GM20000 (cell line): ENCODE results near the gene SLC15A1.

Experiments used
- DNase-seq: peaks from one replicate; pipeline ENCODE4 v3.0.0; 2012; ENCODE audit warnings: low spot score
- TF ChIP-seq, protein P1 (sequence below): IDR thresholded peaks from 2 replicates; pipeline ENCODE4 v1.5.1; 2012; ENCODE audit warnings: mild to moderate bottlenecking, control low read depth; ENCODE audit errors: extremely low read depth, missing control alignments

The SLC15A1 gene

DNA sequence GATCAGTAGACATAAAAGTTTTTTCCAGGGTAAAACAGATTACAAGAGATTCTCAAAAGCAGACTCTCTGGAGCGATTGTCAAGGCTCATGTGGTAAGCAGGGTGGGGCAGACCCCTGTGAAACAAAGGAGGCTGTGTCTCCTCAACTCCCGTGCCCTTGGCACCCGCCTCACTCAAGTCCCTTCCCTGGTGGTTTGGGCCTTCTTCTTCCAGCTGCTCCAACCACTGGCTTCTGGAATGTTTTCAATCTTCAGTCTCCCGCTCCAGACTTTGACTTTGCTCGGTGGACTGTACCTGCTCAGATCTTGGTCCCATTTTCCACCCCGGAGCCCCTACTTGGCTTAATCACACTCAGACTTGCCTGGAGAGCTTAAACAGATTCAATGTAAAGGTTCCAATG, 100.7 kb downstream of the SLC15A1 start:
- TF ChIP-seq, protein P1, sequence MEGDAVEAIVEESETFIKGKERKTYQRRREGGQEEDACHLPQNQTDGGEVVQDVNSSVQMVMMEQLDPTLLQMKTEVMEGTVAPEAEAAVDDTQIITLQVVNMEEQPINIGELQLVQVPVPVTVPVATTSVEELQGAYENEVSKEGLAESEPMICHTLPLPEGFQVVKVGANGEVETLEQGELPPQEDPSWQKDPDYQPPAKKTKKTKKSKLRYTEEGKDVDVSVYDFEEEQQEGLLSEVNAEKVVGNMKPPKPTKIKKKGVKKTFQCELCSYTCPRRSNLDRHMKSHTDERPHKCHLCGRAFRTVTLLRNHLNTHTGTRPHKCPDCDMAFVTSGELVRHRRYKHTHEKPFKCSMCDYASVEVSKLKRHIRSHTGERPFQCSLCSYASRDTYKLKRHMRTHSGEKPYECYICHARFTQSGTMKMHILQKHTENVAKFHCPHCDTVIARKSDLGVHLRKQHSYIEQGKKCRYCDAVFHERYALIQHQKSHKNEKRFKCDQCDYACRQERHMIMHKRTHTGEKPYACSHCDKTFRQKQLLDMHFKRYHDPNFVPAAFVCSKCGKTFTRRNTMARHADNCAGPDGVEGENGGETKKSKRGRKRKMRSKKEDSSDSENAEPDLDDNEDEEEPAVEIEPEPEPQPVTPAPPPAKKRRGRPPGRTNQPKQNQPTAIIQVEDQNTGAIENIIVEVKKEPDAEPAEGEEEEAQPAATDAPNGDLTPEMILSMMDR = no peak
- no peak for DNase-seq

DNA sequence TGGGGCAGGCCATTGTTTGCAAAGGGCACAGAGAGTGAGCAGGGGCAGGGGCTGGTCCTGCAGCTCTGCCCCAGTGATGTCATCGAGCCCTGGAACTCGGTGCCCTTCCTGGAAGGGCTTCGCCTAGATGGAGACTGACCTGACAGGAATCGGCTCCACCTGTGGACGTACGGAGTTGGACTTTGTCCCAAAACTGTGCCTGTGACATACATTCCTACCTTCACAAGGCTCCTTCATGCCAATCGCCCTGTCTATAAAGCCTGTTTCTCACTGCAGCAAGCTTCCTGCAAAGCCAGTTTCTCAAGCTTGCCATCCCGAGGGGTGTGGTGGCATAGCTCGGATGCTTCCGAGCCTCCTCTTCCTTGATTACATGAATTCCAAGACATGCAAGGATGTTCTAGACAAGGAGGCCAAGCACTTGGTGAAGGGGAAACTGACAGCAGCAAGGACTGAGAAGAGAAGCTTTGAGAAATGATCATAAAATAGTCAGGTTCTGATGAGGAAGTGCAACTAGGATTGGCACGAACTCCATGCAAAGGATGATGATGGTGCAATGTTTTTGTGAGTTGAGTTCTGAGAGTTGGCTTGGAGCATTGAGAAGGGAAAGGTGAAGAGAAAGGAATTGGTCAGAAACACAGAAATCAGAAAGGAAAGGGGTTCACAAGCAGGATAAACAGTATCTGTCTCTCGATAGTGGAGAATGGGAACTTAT, 101.9 kb downstream of the SLC15A1 start:
- TF ChIP-seq, protein P1 = no peak
- no peak for DNase-seq

DNA sequence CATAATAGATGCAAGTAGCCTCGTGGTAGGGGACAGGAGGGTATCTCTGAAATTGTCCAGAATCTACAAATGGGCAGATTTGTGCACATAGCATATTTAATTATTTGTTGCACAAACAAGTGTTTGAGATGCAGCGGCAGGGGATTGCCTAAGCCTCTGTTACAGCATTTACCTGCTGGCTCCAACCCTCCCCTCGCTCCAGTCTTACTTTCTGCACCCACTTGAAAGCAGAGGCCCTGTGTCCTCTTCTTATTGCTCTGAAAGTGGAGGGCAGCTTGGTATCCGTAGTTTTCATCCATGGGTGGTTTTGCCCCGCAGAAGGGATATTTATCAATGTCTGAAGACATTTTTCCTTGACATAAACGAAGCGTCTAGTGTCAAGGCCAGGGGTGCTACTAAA, 102.6 kb downstream of the SLC15A1 start:
- DNase-seq = no peak
- TF ChIP-seq, protein P1 = no peak

DNA sequence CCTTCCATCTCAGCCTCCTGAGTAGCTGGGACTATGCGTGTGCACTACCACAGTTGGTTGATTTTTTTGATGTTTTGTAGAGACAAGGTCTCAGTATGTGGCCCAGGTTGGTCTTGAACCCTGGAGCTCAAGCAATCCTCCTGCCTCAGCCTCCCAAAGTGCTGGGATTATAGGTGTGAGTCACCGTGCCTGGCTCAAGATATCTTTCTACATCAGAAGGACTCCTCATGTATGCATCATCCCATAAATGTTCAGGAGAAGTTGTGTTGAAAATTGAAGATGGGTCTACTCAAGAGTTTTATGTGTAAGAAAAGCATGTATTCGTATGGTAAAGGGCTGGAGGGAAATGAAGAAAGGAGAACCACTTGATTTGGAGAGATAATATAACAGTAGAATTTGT, 103.8 kb downstream of the SLC15A1 start:
- DNase-seq = no peak
- TF ChIP-seq, protein P1 = no peak

DNA sequence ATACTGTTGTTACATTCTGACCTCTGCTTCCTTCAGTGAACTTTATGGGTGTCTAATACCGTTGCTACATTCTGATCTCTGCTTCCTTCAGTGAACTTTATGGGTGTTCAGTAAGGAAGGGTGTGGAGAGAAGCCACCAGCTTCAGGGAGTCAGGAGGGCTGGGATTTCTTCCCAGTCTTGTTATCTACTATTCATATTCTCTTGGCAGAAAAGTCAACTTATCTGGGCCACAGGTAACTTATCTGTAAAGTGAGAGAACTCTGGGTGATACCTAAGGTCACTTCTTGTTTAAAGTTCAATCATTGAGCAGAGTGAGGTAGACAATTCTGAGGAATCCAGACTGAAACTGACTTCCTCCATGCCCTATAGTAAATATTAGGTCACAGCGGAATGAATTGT, 104.3 kb downstream of the SLC15A1 start:
- DNase-seq = no peak
- TF ChIP-seq, protein P1 = no peak

DNA sequence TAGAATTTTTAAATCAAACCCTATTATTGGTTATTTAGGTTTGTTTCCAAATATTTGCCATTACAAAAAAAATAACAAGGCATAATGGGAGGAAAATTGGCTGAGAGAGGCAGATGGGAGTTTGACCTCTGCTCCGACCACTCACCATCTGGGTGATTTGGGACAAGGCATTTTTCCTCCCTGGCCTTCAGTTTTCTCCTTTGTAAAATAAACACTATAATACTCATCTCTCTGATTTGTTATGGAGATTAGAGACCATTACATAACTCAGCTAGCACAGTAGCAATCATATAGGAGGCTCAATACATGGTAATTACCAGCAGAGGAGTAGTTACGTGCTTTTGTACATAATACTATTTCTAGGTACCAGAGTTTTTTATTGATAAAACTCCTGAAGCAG, 105.4 kb downstream of the SLC15A1 start:
- DNase-seq = no peak
- TF ChIP-seq, protein P1 = no peak

DNA sequence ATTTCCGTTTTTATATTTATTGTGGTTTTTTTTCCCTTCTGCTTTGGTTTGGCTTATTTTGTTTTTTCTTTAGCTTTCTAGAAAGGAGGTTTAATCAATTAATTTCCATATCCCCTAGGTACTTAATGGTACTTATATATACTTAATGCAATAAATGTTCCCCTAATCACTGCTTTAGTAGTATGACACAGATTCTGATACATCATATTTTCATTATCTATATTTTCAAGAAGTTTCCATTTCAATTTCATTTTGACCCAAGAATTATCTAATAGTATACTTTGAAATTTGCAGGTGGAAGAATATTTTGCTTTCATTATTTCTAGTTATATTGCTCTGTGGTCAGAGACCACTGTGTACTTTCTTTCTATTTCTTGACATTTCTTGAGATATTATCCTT, 109.0 kb downstream of the SLC15A1 start:
- TF ChIP-seq, protein P1 = no peak
- no peak for DNase-seq
